Ishikawa (cell line): ENCODE measurements around the gene TMEM119.

Experiments used
- CEBPB ChIP-seq: IDR thresholded peaks from 2 replicates; pipeline ENCODE4 v1.6.1; 2012
- CREB1 ChIP-seq: IDR thresholded peaks from 2 replicates; pipeline ENCODE4 v1.6.1; 2012; ENCODE audit warnings: low read depth
- EGR1 ChIP-seq: IDR thresholded peaks from 2 replicates; pipeline ENCODE4 v1.6.1; 2012
- EP300 ChIP-seq: IDR thresholded peaks from 2 replicates; pipeline ENCODE4 v1.6.1; 2012; ENCODE audit warnings: borderline replicate concordance
- FOXM1 ChIP-seq: IDR thresholded peaks from 2 replicates; pipeline ENCODE4 v1.6.1; 2012; ENCODE audit warnings: low read depth, borderline replicate concordance
- NFIC ChIP-seq: IDR thresholded peaks from 2 replicates; pipeline ENCODE4 v1.6.1; 2012
- RAD21 ChIP-seq: IDR thresholded peaks from 2 replicates; pipeline ENCODE4 v1.6.1; 2012; ENCODE audit warnings: low read depth
- REST ChIP-seq: IDR thresholded peaks from 2 replicates; pipeline ENCODE4 v1.6.1; 2012; ENCODE audit warnings: low read depth, mild to moderate bottlenecking
- TAF1 ChIP-seq: IDR thresholded peaks from 2 replicates; pipeline ENCODE4 v1.6.1; 2012; ENCODE audit warnings: low read depth, mild to moderate bottlenecking
- TCF12 ChIP-seq: IDR thresholded peaks from 2 replicates; pipeline ENCODE4 v1.6.1; 2012; ENCODE audit warnings: low read depth
- TEAD4 ChIP-seq: IDR thresholded peaks from 2 replicates; pipeline ENCODE4 v1.6.1; 2012
- USF1 ChIP-seq: IDR thresholded peaks from 2 replicates; pipeline ENCODE4 v1.6.1; 2012
- YY1 ChIP-seq: IDR thresholded peaks from 2 replicates; pipeline ENCODE4 v1.6.1; 2012; ENCODE audit warnings: low read depth
- ZBTB7A ChIP-seq: IDR thresholded peaks from 2 replicates; pipeline ENCODE4 v1.6.1; 2012; ENCODE audit warnings: low read depth
- TF ChIP-seq, protein P1 (sequence below): IDR thresholded peaks from 2 replicates; pipeline ENCODE4 v1.6.1; 2012

TMEM119 gene

DNA sequence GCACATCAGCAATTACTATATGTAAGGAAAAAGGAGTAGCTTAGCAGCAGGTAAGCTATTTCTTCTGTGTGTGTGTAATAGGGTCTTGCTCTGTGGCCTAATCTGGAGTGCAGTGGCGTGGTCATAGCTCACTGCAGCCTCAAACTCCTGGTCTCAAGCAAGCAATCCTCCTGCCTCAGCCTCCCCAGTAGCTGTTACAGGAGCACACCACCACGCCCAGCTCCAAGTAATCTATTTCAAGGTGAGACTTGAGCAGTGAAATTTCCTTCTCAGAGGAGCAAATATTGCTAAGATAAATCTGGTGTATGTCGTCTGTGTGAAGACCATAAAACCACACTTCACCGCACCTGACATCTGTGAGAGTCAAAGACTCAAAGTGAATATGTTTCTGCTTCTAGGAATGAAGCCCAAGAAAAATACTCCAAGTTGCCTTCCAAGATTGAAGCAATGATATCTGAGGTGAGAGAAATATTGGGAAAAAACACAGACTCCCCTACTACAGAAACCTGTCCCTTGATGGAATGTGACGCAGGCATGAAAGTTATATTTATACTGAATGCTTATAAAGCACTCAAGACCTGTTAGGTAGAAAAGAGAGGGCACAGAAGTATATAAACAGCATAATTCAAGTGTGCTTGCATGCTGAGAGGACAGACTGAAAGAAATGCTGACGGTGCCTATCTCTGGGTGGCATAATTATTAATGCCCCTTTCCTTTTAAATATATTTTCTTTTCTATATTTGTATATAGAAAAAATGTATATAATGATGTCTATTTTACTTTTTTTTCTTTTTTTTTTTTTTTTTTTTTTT lies 38.3 kb upstream of the TMEM119 start:
- no peak for TF ChIP-seq EGR1
- no peak for TF ChIP-seq TEAD4
- TF ChIP-seq USF1: no peak
- TF ChIP-seq TAF1: no peak
- TF ChIP-seq TCF12: no peak

DNA sequence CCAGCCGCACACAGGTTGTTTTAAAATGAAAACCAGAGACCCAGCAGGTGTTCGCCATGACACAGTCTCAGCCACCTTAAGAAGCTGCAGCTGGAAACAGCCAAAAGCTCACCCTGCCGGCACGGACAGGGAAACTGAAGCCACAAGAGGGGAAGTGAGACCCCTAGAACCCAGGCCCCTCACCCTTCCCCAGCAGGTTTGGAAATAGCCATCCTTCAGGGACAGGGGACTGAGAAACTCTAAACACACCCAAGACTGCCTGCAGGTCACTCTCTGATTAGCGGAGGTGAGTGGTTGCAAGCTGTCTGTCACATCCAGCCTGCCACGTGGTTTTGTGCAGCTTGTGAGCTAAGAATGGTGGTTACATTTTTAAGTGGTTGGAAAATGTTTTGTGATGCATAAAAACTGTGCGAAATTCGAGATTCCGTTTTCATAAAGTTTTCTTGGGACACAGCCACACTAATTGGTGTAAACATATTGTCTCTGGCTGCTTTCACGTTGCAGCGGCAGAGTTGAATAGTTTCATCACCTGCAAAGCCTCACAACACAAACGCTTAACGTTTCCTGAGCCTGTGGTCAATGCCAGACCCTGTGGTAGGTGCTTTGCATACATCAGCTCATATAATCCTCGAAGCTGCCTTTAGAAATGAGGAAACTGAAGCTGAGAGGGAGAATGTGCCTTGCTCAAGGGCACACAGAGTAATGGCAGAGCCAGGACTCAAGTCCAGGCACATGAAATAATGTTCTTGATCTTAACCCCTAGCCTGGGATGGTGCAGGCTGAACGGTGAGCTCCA lies 37.5 kb upstream of the TMEM119 start:
- TF ChIP-seq, protein P1, sequence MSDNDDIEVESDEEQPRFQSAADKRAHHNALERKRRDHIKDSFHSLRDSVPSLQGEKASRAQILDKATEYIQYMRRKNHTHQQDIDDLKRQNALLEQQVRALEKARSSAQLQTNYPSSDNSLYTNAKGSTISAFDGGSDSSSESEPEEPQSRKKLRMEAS: no peak
- TF ChIP-seq NFIC (no peak), EP300 (no peak), EGR1 (no peak), FOXM1 (no peak), TCF12 (no peak), CEBPB (no peak), CREB1 (no peak), RAD21 (no peak), ZBTB7A (no peak)

- TF ChIP-seq TEAD4 (no peak), REST (no peak), YY1 (no peak), ZBTB7A (no peak), FOXM1 (no peak), TCF12 (no peak)
These were observed 36.5 kb upstream of the TMEM119 start for GRCh38 chr12:108634341-108634751.

DNA sequence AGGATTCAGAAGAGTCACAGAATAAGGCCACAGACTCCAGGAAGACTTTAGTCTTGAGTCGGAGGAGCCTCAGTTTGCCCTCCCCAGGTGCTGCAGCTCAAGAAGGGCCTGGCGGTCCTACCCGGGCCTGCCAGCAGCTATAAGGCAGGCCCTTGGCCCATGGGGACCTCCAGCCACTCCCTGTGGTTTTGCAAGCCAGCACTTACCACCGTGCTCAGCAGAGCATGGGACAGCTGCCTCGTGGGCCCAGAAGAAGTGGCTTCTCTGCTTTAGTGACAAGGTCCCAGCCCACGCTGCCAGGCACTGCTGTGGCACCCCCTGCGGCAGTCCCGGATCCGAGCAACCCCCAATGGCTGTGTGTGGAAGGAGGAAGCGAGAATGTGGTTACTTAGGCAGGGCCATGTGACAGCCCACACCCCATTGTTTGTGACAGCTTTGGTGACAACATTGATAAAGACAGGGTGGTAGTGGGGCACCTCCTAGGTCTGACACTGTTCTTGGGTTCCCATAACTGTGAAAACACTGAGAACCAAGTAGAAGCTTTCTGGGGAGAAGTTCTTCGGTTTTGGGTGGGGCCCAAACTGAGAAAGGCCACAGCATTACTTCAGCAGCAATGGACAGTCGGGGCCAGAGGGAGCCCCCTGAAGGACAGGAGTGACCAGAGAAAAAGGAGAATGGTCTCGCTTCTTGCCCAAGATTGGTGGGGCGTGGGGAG lies 35.8 kb upstream of the TMEM119 start, which contains the start of gene SELPLG:
Gene SELPLG (minus strand): TSS at position 361 of the 715 bp plus-strand sequence. CDS start 9,587 bp downstream, outside the sequence.
- TF ChIP-seq USF1 (no peak), CEBPB (no peak), NFIC (no peak), TEAD4 (no peak), CREB1 (no peak)
- TF ChIP-seq, protein P1: 0 out of 2 replicates have a peak, but pooled peaks have one; percentile 27

- no peak for TF ChIP-seq YY1
- no peak for TF ChIP-seq TAF1
- TF ChIP-seq, protein P1: no peak
- no peak for TF ChIP-seq REST
- no peak for TF ChIP-seq TEAD4
- no peak for TF ChIP-seq EGR1
These were observed 35.2 kb upstream of the TMEM119 start for GRCh38 chr12:108633081-108633533.
